ENCODE measurements around the gene SKAP2. TPM values are rescaled to one million over a fixed set of nuclear protein-coding genes. Genes with fewer than 3 reads are reported as not detected.

SKAP2 gene
- total and polyA plus RNA-seq, 2 of the 13 experiments (the other 11 are each of a cell fraction or from before 2014, with no cell fraction given), result 3.6 to 12.9 TPM

GRCh38 chr7:26910221-26910620, 45.8 kb upstream of the SKAP2 start (continued):
- TF ChIP-seq ZSCAN12 (CRISPR knock-in tag; IDR thresholded peaks at IDR 0.05) (no peak), GABPB1 (CRISPR knock-in tag; IDR thresholded peaks at IDR 0.05) (0 out of 2 replicates have a peak, but pooled peaks have one; percentile 27), TSC22D2 (CRISPR knock-in tag; IDR thresholded peaks at IDR 0.05; ENCODE audit: borderline replicate concordance) (no peak), ZNF101 (CRISPR knock-in tag; IDR thresholded peaks at IDR 0.05; ENCODE audit: borderline replicate concordance, low read depth) (no peak), ISL2 (CRISPR knock-in tag; IDR thresholded peaks at IDR 0.05) (no peak), HDAC6 (IDR thresholded peaks at IDR 0.05; ENCODE audit: low read depth, low read length) (no peak), ZNF234 (CRISPR knock-in tag; conservative IDR thresholded peaks at IDR 0.05) (no peak), ZFP37 (CRISPR knock-in tag; IDR thresholded peaks at IDR 0.05; ENCODE audit: borderline replicate concordance) (no peak), KLF16 (CRISPR knock-in tag; IDR thresholded peaks at IDR 0.05) (no peak), ATF3 (CRISPR knock-in tag; IDR thresholded peaks at IDR 0.05) (peak; percentile 63), ZNF30 (CRISPR knock-in tag; IDR thresholded peaks at IDR 0.05) (no peak), ZNF598 (CRISPR knock-in tag; IDR thresholded peaks at IDR 0.05; ENCODE audit: borderline replicate concordance) (no peak), HNF4A (CRISPR knock-in tag; IDR thresholded peaks at IDR 0.05) (no peak), MEIS1 (CRISPR knock-in tag; IDR thresholded peaks at IDR 0.05; ENCODE audit: borderline replicate concordance) (no peak), ZNF354B (CRISPR knock-in tag; IDR thresholded peaks at IDR 0.05) (no peak)

- ATAC-seq (no peak), FAIRE-seq (no peak), DNase-seq (ENCODE audit: low spot score) (no peak)
- no peaks in the 10 kb centered on the region for H3K9me3 ChIP-seq (ENCODE audit: low read length)
- no peak overlapping the region for H3K9ac ChIP-seq (ENCODE audit: insufficient read depth, low read depth, low read length)
- H2AFZ ChIP-seq (ENCODE audit: low read length), result no peak overlapping the region
- ChIA-PET CTCF (ENCODE audit: low intra/inter-chr PET ratio, low total read pairs) (no interaction called here), POLR2A (no interaction called here)
- intact Hi-C loops (cut with micrococcal nuclease; ENCODE audit: unreplicated experiment) (no loop called here), in situ Hi-C loops (cut with HindIII; ENCODE audit: extremely low pct_ligation_motif_present, low pct_unique_long_range_greater_than_20kb) (no loop called here)
- no peaks in the 10 kb centered on the region for H3K36me3 ChIP-seq (replicated peaks in 1 of 2; ENCODE audit: control insufficient read depth in 1 of 2, insufficient read depth in 2 of 2, low read length in 2 of 2)
- no peak overlapping the region for H3K4me3 ChIP-seq (replicated peaks in 1 of 3; ENCODE audit: insufficient read depth in 1 of 3, low read depth in 2 of 3, low read length in 3 of 3)
- H3K27ac ChIP-seq (ENCODE audit: extremely low read length, insufficient read depth, low read length), result no peak overlapping the region
- BruUV-seq (replicated peaks), result no TSS peak
- no peaks in the 10 kb centered on the region for H3K79me2 ChIP-seq (ENCODE audit: insufficient read depth, low read length)
- H3K4me2 ChIP-seq (ENCODE audit: low read depth, low read length), result no peak overlapping the region
- no peaks in the 10 kb centered on the region for H3K27me3 ChIP-seq (ENCODE audit: control insufficient read depth in 1 of 2, insufficient read depth in 2 of 2, low read length in 2 of 2)
- peaks cover 10% of the 10 kb centered on the region for H3K4me1 ChIP-seq (ENCODE audit: insufficient read depth, low read length)
- no peaks in the 10 kb centered on the region for H4K20me1 ChIP-seq (ENCODE audit: insufficient read depth, low read length)
- TF ChIP-seq RORA (CRISPR knock-in tag; IDR thresholded peaks at IDR 0.05), result no peak
- TF ChIP-seq HMGXB3 (CRISPR knock-in tag; IDR thresholded peaks at IDR 0.05; ENCODE audit: borderline replicate concordance), result no peak
- no peak for TF ChIP-seq MYNN (CRISPR knock-in tag; IDR thresholded peaks at IDR 0.05; ENCODE audit: low read depth)
- TF ChIP-seq ZNF121 (CRISPR knock-in tag; IDR thresholded peaks at IDR 0.05), result no peak
- no peak for TF ChIP-seq MEF2D (CRISPR knock-in tag; IDR thresholded peaks at IDR 0.05)
- no peak for TF ChIP-seq ELK4 (CRISPR knock-in tag; IDR thresholded peaks at IDR 0.05; ENCODE audit: borderline replicate concordance)
Observed at GRCh38 chr7:26900251-26900650, 35.9 kb upstream of the SKAP2 start.
